AG09309 (cell line): ENCODE results near the gene UQCC5.
"Not testable (repeated sequence)": the region's sequence is repeated elsewhere in the genome, so short reads cannot be mapped to it uniquely, and the experiment has no call there.

Source experiments
- DNase-seq: peaks from one replicate; pipeline ENCODE4 v3.0.0-alpha.2; 2010; ENCODE audit warnings: low read depth
- H3K4me3 ChIP-seq: 2 replicates; pipeline ENCODE4 v1.5.1; 2011; ENCODE audit warnings: mild to moderate bottlenecking, low read depth, low read length, moderate library complexity; ENCODE audit not compliant: control insufficient read depth
- TF ChIP-seq, protein P1 (sequence below): IDR thresholded peaks from 2 replicates; pipeline ENCODE4 v1.5.1; 2011; ENCODE audit warnings: mild to moderate bottlenecking, low read depth, low read length, inconsistent platforms; ENCODE audit not compliant: insufficient read depth, control insufficient read depth; ENCODE audit errors: missing control alignments

UQCC5 gene

GRCh38 chr3:52522651-52523251 lies 13.7 kb upstream of the UQCC5 start:
- DNase-seq, result no peak
- H3K4me3 ChIP-seq, result no peak overlapping the region
- TF ChIP-seq, protein P1, sequence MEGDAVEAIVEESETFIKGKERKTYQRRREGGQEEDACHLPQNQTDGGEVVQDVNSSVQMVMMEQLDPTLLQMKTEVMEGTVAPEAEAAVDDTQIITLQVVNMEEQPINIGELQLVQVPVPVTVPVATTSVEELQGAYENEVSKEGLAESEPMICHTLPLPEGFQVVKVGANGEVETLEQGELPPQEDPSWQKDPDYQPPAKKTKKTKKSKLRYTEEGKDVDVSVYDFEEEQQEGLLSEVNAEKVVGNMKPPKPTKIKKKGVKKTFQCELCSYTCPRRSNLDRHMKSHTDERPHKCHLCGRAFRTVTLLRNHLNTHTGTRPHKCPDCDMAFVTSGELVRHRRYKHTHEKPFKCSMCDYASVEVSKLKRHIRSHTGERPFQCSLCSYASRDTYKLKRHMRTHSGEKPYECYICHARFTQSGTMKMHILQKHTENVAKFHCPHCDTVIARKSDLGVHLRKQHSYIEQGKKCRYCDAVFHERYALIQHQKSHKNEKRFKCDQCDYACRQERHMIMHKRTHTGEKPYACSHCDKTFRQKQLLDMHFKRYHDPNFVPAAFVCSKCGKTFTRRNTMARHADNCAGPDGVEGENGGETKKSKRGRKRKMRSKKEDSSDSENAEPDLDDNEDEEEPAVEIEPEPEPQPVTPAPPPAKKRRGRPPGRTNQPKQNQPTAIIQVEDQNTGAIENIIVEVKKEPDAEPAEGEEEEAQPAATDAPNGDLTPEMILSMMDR, result no peak

GRCh38 chr3:52523386-52524257 lies 12.8 kb upstream of the UQCC5 start:
- no peak overlapping the region for H3K4me3 ChIP-seq
- DNase-seq, result no peak
- TF ChIP-seq, protein P1, result no peak

GRCh38 chr3:52524258-52524751 lies 12.1 kb upstream of the UQCC5 start:
- H3K4me3 ChIP-seq, result no peak overlapping the region
- TF ChIP-seq, protein P1, result no peak
- DNase-seq, result no peak

- H3K4me3 ChIP-seq, result no peak overlapping the region
- TF ChIP-seq, protein P1, result no peak
- no peak for DNase-seq
These were observed 11.4 kb upstream of the UQCC5 start for GRCh38 chr3:52524752-52525679.

DNA sequence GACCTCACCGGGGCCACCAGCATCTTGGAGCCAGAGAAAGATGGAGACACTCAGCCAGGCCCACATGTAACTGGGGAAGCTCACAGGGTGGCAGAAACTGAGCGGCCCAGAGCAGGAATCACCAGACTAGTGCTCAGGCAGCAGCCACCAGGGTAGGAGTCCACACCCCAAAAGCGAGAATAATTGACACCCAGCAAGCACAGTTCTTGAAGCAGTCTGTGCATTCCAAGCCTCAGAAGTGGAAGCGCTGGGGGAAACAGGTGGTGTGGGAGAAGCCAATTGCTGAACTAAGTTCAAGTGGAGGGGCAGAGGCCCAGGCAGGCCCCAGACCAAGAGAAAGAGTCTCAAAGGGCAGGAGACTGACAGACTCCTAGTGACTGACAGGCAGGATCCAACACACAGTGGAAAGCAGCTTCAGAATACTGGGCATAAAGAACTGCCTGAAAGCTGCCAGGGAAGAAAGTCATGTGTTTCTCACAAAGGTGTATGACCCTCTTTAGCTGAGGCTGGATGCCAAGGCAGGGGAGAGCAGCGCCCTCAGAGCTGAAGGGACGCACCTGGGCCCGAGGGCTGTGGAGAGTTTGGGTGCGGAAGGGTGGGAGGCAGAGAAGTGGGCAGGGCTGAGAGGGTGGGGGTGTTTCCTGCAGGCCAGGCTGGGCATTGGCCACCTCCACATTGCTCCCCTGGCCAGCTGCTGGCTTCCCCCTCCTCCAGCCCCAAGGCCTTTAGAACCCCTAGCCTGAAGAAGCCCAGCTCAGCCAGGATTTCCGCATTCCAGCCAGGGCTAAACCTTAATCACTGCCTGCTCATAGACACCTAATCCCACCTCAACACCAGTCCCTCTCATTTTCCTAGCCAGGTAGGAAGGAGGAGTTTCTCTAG lies 10.5 kb upstream of the UQCC5 start:
- TF ChIP-seq, protein P1, result no peak
- no peak for DNase-seq
- no peak overlapping the region for H3K4me3 ChIP-seq

DNA sequence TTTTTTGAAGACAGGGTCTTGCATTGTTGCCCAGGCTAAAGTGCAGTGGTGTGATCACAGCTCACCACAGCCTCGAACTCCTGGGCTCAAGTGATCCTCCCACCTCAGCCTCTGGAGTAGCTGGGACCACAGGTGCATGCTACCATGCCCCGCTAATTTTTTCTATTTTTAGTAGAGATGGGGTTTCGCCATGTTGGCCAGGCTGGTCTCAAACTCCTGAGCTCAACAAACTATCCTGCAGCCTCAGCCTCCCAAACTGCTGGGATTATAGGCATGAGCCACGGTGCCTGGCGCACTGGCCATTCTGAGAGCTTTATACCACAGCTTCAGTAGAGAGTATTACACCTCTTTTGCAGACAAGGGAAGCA lies 9.8 kb upstream of the UQCC5 start:
- DNase-seq, result not testable (repeated sequence)

More for the DNA sequence above, 9.8 kb upstream of the UQCC5 start:
- not testable (repeated sequence) for H3K4me3 ChIP-seq
